K562 (cell line): ENCODE results near the gene PLPPR2. TPM values are rescaled to one million over a fixed set of nuclear protein-coding genes. Genes with fewer than 3 reads are reported as not detected.

ENCODE experiments used
- ASH1L ChIP-seq: fragments of 450-650 bp; IDR thresholded peaks from 2 replicates; pipeline ENCODE4 v1.6.1; 2018; ENCODE audit warnings: borderline replicate concordance, mild to moderate bottlenecking, low read depth; ENCODE audit not compliant: partially characterized antibody
- BCL6 ChIP-seq: fragments of 250-450 bp; sonication (Bioruptor Pico); IDR thresholded peaks from 2 replicates; pipeline ENCODE4 v1.4.0; 2020
- CBFB ChIP-seq: sonication (generic); formaldehyde crosslinking; IDR thresholded peaks from 2 replicates; pipeline ENCODE4 v1.4.0; 2020; ENCODE audit warnings: mild to moderate bottlenecking, missing genetic modification reagents
- CREBBP ChIP-seq: IDR thresholded peaks from one replicate; pipeline ENCODE4 v1.6.1; 2012; ENCODE audit warnings: low read depth, mild to moderate bottlenecking, control low read depth, inconsistent platforms, low read length
- CSDE1 ChIP-seq, 2 experiments: fragments of 450-650 bp; IDR thresholded peaks; 2 replicates each; pipeline ENCODE4 v1.6.1; 2016; ENCODE audit warnings: mild to moderate bottlenecking in 1 of 2
- HCFC1 ChIP-seq: IDR thresholded peaks from 2 replicates; pipeline ENCODE4 v1.6.1; 2012; ENCODE audit warnings: low read depth, low read length, improper control_type of control experiment
- MAFF ChIP-seq: IDR thresholded peaks from 2 replicates; pipeline ENCODE4 v1.6.1; 2012; ENCODE audit warnings: low read length, improper control_type of control experiment
- NELFE ChIP-seq: IDR thresholded peaks from 2 replicates; pipeline ENCODE4 v1.6.1; 2011; ENCODE audit warnings: mild to moderate bottlenecking; ENCODE audit not compliant: insufficient read depth, insufficient read length
- NR2C2 ChIP-seq, 2 experiments: fragments of 200-800 bp in 1 of 2; sonication (Bioruptor generic) in 1 of 2; sonication (generic) in 1 of 2; formaldehyde crosslinking in 1 of 2; IDR thresholded peaks; 2 replicates each; pipeline versions ENCODE4 v1.6.1 to v1.8.0; 2016 to 2022; ENCODE audit warnings: mild to moderate bottlenecking in 1 of 2, missing compliant biosample characterization in 1 of 2, missing genetic modification characterization in 1 of 2, missing genetic modification reagents in 1 of 2
- NUFIP1 ChIP-seq: fragments of 450-650 bp; IDR thresholded peaks from 2 replicates; pipeline ENCODE4 v1.6.1; 2018; ENCODE audit not compliant: partially characterized antibody
- PHTF2 ChIP-seq: fragments of 250-450 bp; sonication (Bioruptor Pico); IDR thresholded peaks from 2 replicates; pipeline ENCODE4 v1.5.0; 2021; ENCODE audit warnings: mild to moderate bottlenecking
- RAD21 ChIP-seq, 2 experiments: fragments of 250-450 bp in 1 of 2; fragments of 450-650 bp in 1 of 2; sonication (Bioruptor Pico) in 1 of 2; formaldehyde crosslinking in 1 of 2; IDR thresholded peaks in 1 of 2; conservative IDR thresholded peaks in 1 of 2; 2 replicates each; pipeline versions ENCODE4 v1.4.0 to v1.8.0; 2020 to 2022; ENCODE audit warnings: mild to moderate bottlenecking in 2 of 2, moderate library complexity in 1 of 2
- ZNF175 ChIP-seq: fragments of 200-800 bp; sonication (Bioruptor generic); IDR thresholded peaks from 2 replicates; pipeline ENCODE4 v1.6.1; 2016; ENCODE audit warnings: low read depth, mild to moderate bottlenecking, missing genetic modification characterization, missing compliant biosample characterization
- ZNF699 ChIP-seq: fragments of 250-450 bp; sonication (Bioruptor Pico); IDR thresholded peaks from 2 replicates; pipeline ENCODE4 v1.8.0; 2021; ENCODE audit warnings: mild to moderate bottlenecking, moderate library complexity; ENCODE audit not compliant: insufficient replicate concordance
- ZSCAN29 ChIP-seq: fragments of 450-650 bp; IDR thresholded peaks from 2 replicates; pipeline ENCODE4 v1.6.1; 2017
- polyA plus RNA-seq, 8 experiments: library from polyadenylated mRNA; depleted of rRNA in 4 of 8; stranded (reverse) in 5 of 8; unstranded in 3 of 8; fragments of >200 nt; fragmentation: Nextera tagmentation in 2 of 8; fragmentation: Illumina TruSeq in 1 of 8; extraction: Ambion mirVana in 2 of 8; extraction: Trizol in 1 of 8; gene quantifications; 2 replicates each; pipeline versions ENCODE4 v1.2.1 to v1.2.3, GENCODE V29; 2011 to 2014; ENCODE audit warnings: inconsistent platforms in 1 of 8, missing spikeins in 1 of 8
- total RNA-seq, 7 experiments: library from RNA; depleted of rRNA in 6 of 7; stranded (reverse); fragments of >200 nt in 6 of 7; fragmentation: Illumina TruSeq in 2 of 7; extraction: Trizol in 2 of 7; gene quantifications; 2 replicates each; pipeline versions ENCODE4 v1.2.1 to v1.2.3, GENCODE V29; 2011 to 2021; ENCODE audit warnings: low replicate concordance in 1 of 7
- TF ChIP-seq, protein P1 (sequence below): fragments of 450-650 bp; formaldehyde crosslinking; IDR thresholded peaks from 2 replicates; pipeline ENCODE4 v1.4.0; 2022; ENCODE audit warnings: missing genetic modification characterization
- TF ChIP-seq, protein P2 (sequence below): fragments of 450-650 bp; formaldehyde crosslinking; IDR thresholded peaks from 2 replicates; pipeline ENCODE4 v1.4.0; 2020; ENCODE audit warnings: mild to moderate bottlenecking, moderate library complexity
- TF ChIP-seq, protein P3 (sequence below): sonication (generic); formaldehyde crosslinking; IDR thresholded peaks from 2 replicates; pipeline ENCODE4 v1.8.1; 2022; ENCODE audit warnings: missing genetic modification reagents
- TF ChIP-seq, protein P4 (sequence below): fragments of 250-450 bp; sonication (Bioruptor Pico); IDR thresholded peaks from 2 replicates; pipeline ENCODE4 v1.5.0; 2021
- TF ChIP-seq, protein P5 (sequence below): sonication (generic); formaldehyde crosslinking; IDR thresholded peaks from 2 replicates; pipeline ENCODE4 v1.9.0; 2022; ENCODE audit warnings: mild to moderate bottlenecking, missing genetic modification reagents
- TF ChIP-seq, protein P6 (sequence below): sonication (generic); IDR thresholded peaks from 2 replicates; pipeline ENCODE4 v1.6.1; 2016

PLPPR2 gene
- total and polyA plus RNA-seq, 9 of the 15 experiments (the other 6 are each of a cell fraction or from before 2014, with no cell fraction given): 0.49 to 15.9 (median 3.4) TPM

DNA sequence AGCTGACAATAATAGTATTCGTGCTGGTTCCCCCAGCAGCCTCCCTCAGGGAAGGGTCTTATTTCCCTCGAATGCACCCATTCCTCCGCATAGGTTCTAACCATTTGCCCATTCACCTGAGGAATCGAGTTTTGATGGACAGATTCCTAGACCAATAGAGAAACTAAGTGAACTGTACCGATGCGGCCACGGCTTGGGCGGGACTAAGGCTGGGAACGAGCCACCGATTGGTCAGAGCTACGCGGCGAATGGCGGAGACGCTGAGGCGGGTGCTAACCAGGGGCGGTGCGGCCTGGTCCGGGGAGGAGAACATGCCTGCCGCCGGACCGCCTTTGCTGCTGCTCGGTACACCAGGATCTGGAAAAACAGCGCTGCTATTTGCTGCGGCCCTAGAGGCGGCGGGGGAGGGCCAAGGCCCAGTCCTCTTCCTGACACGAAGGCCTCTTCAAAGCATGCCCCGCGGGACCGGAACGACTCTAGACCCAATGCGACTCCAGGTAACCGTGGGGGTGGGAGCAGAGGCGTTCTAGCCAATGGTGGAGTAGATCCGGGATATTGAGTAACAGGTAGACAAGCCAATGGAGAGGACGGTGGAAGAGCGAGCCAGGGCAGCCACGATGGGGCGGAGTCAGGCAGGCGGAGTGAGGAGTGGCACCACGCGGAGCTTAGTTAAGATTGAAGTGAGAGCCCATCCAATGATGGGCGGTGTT is 19.4 kb downstream of the PLPPR2 start, which contains the start of gene SWSAP1 (continued):
- TF ChIP-seq, protein P1, sequence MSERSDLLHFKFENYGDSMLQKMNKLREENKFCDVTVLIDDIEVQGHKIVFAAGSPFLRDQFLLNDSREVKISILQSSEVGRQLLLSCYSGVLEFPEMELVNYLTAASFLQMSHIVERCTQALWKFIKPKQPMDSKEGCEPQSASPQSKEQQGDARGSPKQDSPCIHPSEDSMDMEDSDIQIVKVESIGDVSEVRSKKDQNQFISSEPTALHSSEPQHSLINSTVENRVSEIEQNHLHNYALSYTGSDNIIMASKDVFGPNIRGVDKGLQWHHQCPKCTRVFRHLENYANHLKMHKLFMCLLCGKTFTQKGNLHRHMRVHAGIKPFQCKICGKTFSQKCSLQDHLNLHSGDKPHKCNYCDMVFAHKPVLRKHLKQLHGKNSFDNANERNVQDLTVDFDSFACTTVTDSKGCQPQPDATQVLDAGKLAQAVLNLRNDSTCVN: peak; percentile 64; the same call in 1 of the 2 replicates
- TF ChIP-seq CREBBP: no peak
- TF ChIP-seq, protein P2, sequence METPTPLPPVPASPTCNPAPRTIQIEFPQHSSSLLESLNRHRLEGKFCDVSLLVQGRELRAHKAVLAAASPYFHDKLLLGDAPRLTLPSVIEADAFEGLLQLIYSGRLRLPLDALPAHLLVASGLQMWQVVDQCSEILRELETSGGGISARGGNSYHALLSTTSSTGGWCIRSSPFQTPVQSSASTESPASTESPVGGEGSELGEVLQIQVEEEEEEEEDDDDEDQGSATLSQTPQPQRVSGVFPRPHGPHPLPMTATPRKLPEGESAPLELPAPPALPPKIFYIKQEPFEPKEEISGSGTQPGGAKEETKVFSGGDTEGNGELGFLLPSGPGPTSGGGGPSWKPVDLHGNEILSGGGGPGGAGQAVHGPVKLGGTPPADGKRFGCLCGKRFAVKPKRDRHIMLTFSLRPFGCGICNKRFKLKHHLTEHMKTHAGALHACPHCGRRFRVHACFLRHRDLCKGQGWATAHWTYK (CRISPR knock-in tag): peak; percentile 90
- TF ChIP-seq ZNF175 (CRISPR knock-in tag): no peak
- no peak for TF ChIP-seq ZNF699 (CRISPR knock-in tag)
- peak; percentile 78 for TF ChIP-seq ASH1L
- TF ChIP-seq CSDE1 (IDR thresholded peaks at IDR 0.05): no peak
- no peak for TF ChIP-seq CBFB
- no peak for TF ChIP-seq NELFE
- TF ChIP-seq PHTF2: no peak
- TF ChIP-seq RAD21 (CRISPR knock-in tag; conservative IDR thresholded peaks at IDR 0.05 in 1 of 2, IDR thresholded peaks at IDR 0.05 in 1 of 2): no peak; a peak in 1 of 4 replicates
- TF ChIP-seq NR2C2 (CRISPR knock-in tag; IDR thresholded peaks at IDR 0.05): 0 out of 2 replicates have a peak, but pooled peaks have one; percentile 65
- peak; percentile 85; the same call in 1 of the 2 replicates for TF ChIP-seq NR2C2 (tag; IDR thresholded peaks at IDR 0.05)
- TF ChIP-seq MAFF: no peak
- TF ChIP-seq, protein P3, sequence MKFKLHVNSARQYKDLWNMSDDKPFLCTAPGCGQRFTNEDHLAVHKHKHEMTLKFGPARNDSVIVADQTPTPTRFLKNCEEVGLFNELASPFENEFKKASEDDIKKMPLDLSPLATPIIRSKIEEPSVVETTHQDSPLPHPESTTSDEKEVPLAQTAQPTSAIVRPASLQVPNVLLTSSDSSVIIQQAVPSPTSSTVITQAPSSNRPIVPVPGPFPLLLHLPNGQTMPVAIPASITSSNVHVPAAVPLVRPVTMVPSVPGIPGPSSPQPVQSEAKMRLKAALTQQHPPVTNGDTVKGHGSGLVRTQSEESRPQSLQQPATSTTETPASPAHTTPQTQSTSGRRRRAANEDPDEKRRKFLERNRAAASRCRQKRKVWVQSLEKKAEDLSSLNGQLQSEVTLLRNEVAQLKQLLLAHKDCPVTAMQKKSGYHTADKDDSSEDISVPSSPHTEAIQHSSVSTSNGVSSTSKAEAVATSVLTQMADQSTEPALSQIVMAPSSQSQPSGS (CRISPR knock-in tag): no peak
- no peak for TF ChIP-seq ZSCAN29
- TF ChIP-seq, protein P4, sequence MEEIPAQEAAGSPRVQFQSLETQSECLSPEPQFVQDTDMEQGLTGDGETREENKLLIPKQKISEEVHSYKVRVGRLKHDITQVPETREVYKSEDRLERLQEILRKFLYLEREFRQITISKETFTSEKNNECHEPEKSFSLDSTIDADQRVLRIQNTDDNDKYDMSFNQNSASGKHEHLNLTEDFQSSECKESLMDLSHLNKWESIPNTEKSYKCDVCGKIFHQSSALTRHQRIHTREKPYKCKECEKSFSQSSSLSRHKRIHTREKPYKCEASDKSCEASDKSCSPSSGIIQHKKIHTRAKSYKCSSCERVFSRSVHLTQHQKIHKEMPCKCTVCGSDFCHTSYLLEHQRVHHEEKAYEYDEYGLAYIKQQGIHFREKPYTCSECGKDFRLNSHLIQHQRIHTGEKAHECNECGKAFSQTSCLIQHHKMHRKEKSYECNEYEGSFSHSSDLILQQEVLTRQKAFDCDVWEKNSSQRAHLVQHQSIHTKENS (CRISPR knock-in tag): no peak
- TF ChIP-seq NUFIP1: no peak
- TF ChIP-seq, protein P5, sequence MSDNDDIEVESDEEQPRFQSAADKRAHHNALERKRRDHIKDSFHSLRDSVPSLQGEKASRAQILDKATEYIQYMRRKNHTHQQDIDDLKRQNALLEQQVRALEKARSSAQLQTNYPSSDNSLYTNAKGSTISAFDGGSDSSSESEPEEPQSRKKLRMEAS (CRISPR knock-in tag): peak; percentile 86
- TF ChIP-seq, protein P6, sequence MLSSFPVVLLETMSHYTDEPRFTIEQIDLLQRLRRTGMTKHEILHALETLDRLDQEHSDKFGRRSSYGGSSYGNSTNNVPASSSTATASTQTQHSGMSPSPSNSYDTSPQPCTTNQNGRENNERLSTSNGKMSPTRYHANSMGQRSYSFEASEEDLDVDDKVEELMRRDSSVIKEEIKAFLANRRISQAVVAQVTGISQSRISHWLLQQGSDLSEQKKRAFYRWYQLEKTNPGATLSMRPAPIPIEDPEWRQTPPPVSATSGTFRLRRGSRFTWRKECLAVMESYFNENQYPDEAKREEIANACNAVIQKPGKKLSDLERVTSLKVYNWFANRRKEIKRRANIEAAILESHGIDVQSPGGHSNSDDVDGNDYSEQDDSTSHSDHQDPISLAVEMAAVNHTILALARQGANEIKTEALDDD: peak; percentile 28; the same call in 1 of the 2 replicates
- TF ChIP-seq BCL6: no peak
- TF ChIP-seq HCFC1: no peak; the same call in 1 of the 2 replicates
